ENCODE measurements around the gene RGS4. TPM values are rescaled to one million over a fixed set of nuclear protein-coding genes. Genes with fewer than 3 reads are reported as not detected.

Gene RGS4
- total RNA-seq, 3 donors from 2014 or later: 2.0 to 6.7 TPM; not detected in 1

DNA sequence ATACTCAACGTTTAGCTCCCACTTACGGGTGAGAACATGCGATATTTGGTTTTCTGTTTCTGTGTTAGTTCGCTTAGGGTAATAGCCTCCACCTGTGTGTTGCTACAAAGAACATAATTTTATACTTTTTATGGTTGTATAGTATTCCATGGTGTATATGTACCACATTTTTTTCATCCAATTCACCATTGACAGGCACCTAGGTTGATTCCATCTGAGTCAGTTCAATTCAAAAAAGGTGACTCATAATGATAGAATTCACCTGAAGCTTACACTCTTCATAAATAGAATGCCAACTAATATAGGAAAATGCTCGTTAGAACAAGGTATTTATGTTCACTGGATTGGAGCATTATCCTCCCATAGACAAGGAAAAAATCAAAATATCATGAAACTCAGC, 38.5 kb downstream of the RGS4 start:
- intact Hi-C loops (cut with DNase I; ENCODE audit: low total_unique reads): no loop called here
- no peak for TF ChIP-seq POLR2AphosphoS5 (IDR thresholded peaks at IDR 0.05)
- TF ChIP-seq POLR2A (IDR thresholded peaks at IDR 0.05): no peak
- TF ChIP-seq, protein P1, sequence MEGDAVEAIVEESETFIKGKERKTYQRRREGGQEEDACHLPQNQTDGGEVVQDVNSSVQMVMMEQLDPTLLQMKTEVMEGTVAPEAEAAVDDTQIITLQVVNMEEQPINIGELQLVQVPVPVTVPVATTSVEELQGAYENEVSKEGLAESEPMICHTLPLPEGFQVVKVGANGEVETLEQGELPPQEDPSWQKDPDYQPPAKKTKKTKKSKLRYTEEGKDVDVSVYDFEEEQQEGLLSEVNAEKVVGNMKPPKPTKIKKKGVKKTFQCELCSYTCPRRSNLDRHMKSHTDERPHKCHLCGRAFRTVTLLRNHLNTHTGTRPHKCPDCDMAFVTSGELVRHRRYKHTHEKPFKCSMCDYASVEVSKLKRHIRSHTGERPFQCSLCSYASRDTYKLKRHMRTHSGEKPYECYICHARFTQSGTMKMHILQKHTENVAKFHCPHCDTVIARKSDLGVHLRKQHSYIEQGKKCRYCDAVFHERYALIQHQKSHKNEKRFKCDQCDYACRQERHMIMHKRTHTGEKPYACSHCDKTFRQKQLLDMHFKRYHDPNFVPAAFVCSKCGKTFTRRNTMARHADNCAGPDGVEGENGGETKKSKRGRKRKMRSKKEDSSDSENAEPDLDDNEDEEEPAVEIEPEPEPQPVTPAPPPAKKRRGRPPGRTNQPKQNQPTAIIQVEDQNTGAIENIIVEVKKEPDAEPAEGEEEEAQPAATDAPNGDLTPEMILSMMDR (IDR thresholded peaks at IDR 0.05): no peak
- Histone ChIP-seq H3K36me3 (no peaks in the 10 kb centered on the region), H3K4me3 (no peak overlapping the region), H3K4me1 (no peaks in the 10 kb centered on the region), H3K27me3 (no peaks in the 10 kb centered on the region), H3K27ac (no peak overlapping the region), H3K9me3 (no peaks in the 10 kb centered on the region)
- DNase-seq (ENCODE audit: low spot score in 2 of 2): no peak

DNA sequence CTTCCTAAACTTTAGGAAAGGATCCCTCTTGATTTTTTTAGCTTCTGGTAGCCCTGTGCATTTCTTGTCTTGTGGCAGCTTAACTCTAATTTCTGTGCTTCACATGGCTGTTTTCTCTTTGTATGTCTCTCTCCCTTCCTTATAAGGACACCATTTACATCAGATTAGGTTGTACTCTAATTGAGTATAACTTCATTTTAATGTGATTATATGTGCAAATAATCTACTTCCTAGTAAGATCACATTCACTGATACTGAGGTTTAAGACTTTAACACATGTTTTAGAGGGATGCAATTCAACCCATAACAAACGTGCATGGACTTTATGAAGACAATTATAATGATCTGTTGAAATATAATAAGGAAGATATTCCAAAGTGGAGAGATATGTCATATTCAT, 46.7 kb downstream of the RGS4 start:
- no peaks in the 10 kb centered on the region for H3K36me3 ChIP-seq
- no peaks in the 10 kb centered on the region for H3K4me1 ChIP-seq
- H3K9me3 ChIP-seq: no peaks in the 10 kb centered on the region
- DNase-seq (ENCODE audit: low spot score in 2 of 2): no peak
- no peak for TF ChIP-seq POLR2A (IDR thresholded peaks at IDR 0.05)
- TF ChIP-seq, protein P1 (IDR thresholded peaks at IDR 0.05): no peak
- TF ChIP-seq POLR2AphosphoS5 (IDR thresholded peaks at IDR 0.05): no peak
- no peak overlapping the region for H3K27ac ChIP-seq
- intact Hi-C loops (cut with DNase I; ENCODE audit: low total_unique reads): no loop called here
- H3K4me3 ChIP-seq: no peak overlapping the region
- H3K27me3 ChIP-seq: no peaks in the 10 kb centered on the region

DNA sequence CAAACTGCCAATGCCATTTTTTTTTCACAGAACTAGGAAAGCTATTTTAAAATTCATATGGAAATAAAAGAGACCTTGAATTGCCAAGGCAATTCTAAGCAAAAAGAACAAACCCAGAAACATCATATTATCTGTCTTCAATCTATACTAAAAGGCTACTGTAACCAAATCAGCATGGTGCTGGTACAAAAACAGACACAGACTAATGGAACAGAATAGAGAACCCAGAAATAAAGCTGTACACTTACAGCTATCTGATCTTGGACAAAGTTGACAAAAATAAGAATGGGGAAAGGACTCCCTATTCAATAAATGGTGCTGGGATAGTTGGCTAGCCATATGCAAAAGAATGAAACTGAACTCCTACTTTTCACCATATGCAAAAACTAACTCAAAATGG, 50.5 kb downstream of the RGS4 start:
- Histone ChIP-seq H3K27me3 (no peaks in the 10 kb centered on the region), H3K9me3 (no peaks in the 10 kb centered on the region), H3K36me3 (no peaks in the 10 kb centered on the region), H3K4me3 (no peak overlapping the region), H3K4me1 (no peaks in the 10 kb centered on the region), H3K27ac (no peak overlapping the region)
- TF ChIP-seq POLR2A (IDR thresholded peaks at IDR 0.05): no peak
- TF ChIP-seq, protein P1 (IDR thresholded peaks at IDR 0.05): no peak
- no peak for DNase-seq (ENCODE audit: low spot score in 2 of 2)
- intact Hi-C loops (cut with DNase I; ENCODE audit: low total_unique reads): no loop called here

- no peaks in the 10 kb centered on the region for H3K27me3 ChIP-seq
- H3K4me1 ChIP-seq: no peaks in the 10 kb centered on the region
- H3K4me3 ChIP-seq: no peak overlapping the region
- intact Hi-C loops (cut with DNase I; ENCODE audit: low total_unique reads): no loop called here
- no peak for DNase-seq (ENCODE audit: low spot score in 2 of 2)
- H3K9me3 ChIP-seq: no peaks in the 10 kb centered on the region
- H3K36me3 ChIP-seq: no peaks in the 10 kb centered on the region
- TF ChIP-seq, protein P1 (IDR thresholded peaks at IDR 0.05): no peak
- TF ChIP-seq POLR2AphosphoS5 (IDR thresholded peaks at IDR 0.05): no peak
- TF ChIP-seq POLR2A (IDR thresholded peaks at IDR 0.05): no peak
- H3K27ac ChIP-seq: no peak overlapping the region
Observed at GRCh38 chr1:163120372-163120771, 51.2 kb downstream of the RGS4 start.

GRCh38 chr1:163124812-163125211, 55.7 kb downstream of the RGS4 start:
- no peaks in the 10 kb centered on the region for H3K27me3 ChIP-seq
- intact Hi-C loops (cut with DNase I; ENCODE audit: low total_unique reads): no loop called here
- no peaks in the 10 kb centered on the region for H3K4me1 ChIP-seq
- H3K9me3 ChIP-seq: no peaks in the 10 kb centered on the region
- no peak for TF ChIP-seq POLR2A (IDR thresholded peaks at IDR 0.05)
- TF ChIP-seq, protein P1 (IDR thresholded peaks at IDR 0.05): no peak
- no peak for TF ChIP-seq POLR2AphosphoS5 (IDR thresholded peaks at IDR 0.05)
- H3K36me3 ChIP-seq: no peaks in the 10 kb centered on the region
- DNase-seq (ENCODE audit: low spot score in 2 of 2): no peak
- no peak overlapping the region for H3K4me3 ChIP-seq
- H3K27ac ChIP-seq: no peak overlapping the region

Other genes with a start within 250 kb of the RGS4 start
- gene CCDC190, start 208.2 kb upstream of the RGS4 start, total RNA-seq: not detected
- gene RGS5, start 133.6 kb downstream of the RGS4 start, total RNA-seq: 10 to 100 TPM; 31.9 to 69.3 (median 42.6) TPM